Skin epidermis (tissue), 12 donors: ENCODE data around the gene SOX5.
"Not testable (repeated sequence)": the region's sequence is repeated elsewhere in the genome, so short reads cannot be mapped to it uniquely, and the experiment has no call there.

Experiments used
- H3K27ac ChIP-seq, 21 experiments: fragments of 200-600 bp; sonication (generic) in 11 of 21; one replicate each; pipeline ENCODE4 v1.5.0; 2020; ENCODE audit warnings: mild to moderate bottlenecking in 3 of 21, inconsistent platforms in 2 of 21, moderate library complexity in 2 of 21
- H3K4me3 ChIP-seq, 7 experiments: fragments of 200-600 bp; sonication (generic) in 2 of 7; one replicate each; pipeline ENCODE4 v1.5.0; 2020; ENCODE audit warnings: inconsistent platforms in 2 of 7, mild to moderate bottlenecking in 2 of 7, moderate library complexity in 1 of 7

Gene SOX5

DNA sequence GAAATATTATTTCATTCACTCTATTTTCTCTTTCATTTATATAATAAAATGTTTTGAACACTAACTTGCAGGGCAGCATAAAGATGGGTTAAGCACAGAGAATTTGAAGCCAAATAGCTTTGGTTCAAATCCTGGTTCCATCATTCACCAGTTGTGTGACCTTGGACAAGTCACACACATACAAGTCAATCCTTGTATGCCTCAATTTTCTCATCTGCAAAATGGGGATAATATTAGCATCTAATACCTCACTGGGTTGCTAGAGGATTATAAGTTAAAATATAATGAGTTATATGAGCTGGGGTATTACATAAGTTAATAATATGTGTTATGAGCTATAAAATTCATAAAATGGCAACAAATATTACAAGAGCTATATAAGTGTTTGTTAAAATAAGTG, 94.9 kb downstream of the SOX5 start:
- Histone ChIP-seq H3K27ac (no peak overlapping the region), H3K4me3 (no peak overlapping the region)

GRCh38 chr12:23853640-23854039, 95.8 kb downstream of the SOX5 start:
- Histone ChIP-seq H3K4me3 (no peak overlapping the region), H3K27ac (no peak overlapping the region)

DNA sequence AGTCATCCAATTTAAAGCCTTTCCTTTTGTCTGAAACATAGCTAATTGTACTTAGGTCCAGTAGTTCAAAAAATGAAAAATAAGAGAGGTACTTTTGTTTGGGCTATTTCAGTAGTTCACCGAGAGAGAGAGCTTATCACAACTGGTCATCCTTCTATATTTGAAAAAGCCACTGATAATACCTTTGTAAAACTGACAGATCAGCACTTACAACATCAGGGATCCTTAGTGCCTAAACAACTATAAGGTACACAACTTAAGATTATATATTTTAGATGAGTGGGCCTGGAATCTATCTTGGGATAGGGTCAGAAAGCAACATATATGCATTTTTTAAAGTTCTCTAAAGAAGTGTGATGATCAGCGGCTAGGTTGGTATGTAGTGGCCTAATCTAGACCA, 97.9 kb downstream of the SOX5 start:
- no peak overlapping the region for H3K27ac ChIP-seq
- H3K4me3 ChIP-seq, result no peak overlapping the region

DNA sequence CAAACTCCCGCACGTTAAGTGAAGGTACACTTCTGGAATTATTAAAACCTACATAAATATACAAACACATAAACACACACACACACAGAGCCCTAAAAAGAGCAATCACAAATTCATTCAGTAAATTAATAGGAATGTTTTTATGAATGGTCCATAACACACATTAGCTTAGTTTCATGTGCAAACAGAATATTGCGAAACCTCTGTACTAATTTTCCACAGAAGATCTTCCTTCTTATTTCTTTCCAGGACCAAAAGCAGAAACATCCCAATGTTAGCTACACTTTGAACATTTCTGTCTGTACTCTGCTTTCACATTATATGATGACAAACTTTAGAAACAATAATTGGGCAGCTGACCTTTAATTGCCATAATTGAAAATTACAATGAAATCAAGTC, 101.6 kb downstream of the SOX5 start:
- Histone ChIP-seq H3K4me3 (no peak overlapping the region), H3K27ac (no peak overlapping the region)

DNA sequence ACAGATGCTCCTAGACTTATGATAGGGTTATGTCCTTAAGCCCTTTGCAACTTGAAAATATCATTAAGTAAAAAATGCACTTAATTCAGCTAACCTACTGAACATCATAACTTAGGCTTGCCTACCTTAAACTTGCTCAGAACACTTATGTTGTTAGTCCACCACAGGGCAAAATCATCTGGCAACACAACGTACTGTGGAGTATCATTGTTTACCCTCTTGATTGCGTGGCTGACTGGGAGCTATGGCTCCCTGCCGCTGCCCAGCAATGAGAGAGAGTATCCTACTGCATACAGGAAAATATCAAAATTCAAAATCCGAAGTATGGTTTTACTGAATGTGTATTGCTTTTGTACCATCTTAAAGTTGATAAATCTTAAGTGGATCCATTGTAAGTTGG, 105.5 kb downstream of the SOX5 start:
- H3K27ac ChIP-seq, result no peak overlapping the region
- no peak overlapping the region for H3K4me3 ChIP-seq

GRCh38 chr12:23834076-23834475, 115.4 kb downstream of the SOX5 start:
- Histone ChIP-seq H3K4me3 (no peak overlapping the region), H3K27ac (no peak overlapping the region)

GRCh38 chr12:23831739-23832138, 117.7 kb downstream of the SOX5 start:
- Histone ChIP-seq H3K4me3 (no peak overlapping the region), H3K27ac (no peak overlapping the region)

- H3K27ac ChIP-seq, result no peak overlapping the region
- H3K4me3 ChIP-seq, result no peak overlapping the region
These were observed 119.3 kb downstream of the SOX5 start for GRCh38 chr12:23830210-23830609.

- H3K27ac ChIP-seq, result no peak overlapping the region
- H3K4me3 ChIP-seq, result no peak overlapping the region
These were observed 122.1 kb downstream of the SOX5 start for GRCh38 chr12:23827353-23827752.

- H3K4me3 ChIP-seq, H3K27ac ChIP-seq: not testable (repeated sequence)
These were observed 124.3 kb downstream of the SOX5 start for GRCh38 chr12:23825124-23825523.

GRCh38 chr12:23824358-23824757, 125.1 kb downstream of the SOX5 start:
- Histone ChIP-seq H3K4me3 (no peak overlapping the region), H3K27ac (no peak overlapping the region)

DNA sequence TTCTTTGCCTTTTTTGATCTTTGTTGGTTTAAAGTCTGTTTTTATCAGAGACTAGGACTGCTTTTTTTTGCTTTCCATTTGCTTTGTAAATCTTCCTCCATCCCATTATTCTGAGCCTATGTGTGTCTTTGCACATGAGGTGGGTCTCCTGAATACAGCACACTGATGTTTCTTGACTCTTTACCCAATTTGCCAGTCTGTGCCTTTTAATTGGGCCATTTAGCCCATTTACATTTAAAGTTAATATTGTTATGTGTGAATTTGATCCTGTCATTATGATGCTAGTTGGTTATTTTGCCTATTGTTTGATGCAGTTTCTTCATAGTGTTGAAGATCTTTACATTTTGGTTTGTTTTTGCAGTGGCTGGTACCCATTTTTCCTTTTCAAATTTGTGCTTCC, 126.6 kb downstream of the SOX5 start:
- not testable (repeated sequence) for H3K4me3 ChIP-seq, H3K27ac ChIP-seq

- Histone ChIP-seq H3K4me3 (no peak overlapping the region), H3K27ac (no peak overlapping the region)
These were observed 132.1 kb downstream of the SOX5 start for GRCh38 chr12:23817345-23817744.

DNA sequence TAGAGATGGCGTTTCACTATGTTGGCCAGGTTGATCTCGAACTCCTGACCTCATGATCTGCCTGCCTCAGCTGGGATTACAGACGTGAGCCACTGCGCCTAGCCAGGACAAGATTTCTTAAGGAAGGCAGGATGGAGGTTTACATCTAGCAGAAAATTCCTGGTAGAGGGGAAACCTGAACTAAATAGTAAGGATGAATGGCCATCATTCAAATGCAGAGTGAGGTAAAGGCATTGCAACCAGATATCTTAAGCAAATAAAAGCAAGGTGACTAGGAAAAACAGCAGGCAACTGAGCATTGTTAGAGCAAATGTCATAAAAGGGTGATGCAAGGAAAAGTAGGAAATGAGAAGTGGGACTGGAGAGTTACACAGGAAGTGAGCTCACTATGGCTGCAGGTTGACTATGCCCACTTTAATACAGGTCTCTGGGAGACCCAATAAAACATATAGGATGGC, 133.0 kb downstream of the SOX5 start:
- H3K27ac ChIP-seq, result no peak overlapping the region
- no peak overlapping the region for H3K4me3 ChIP-seq

DNA sequence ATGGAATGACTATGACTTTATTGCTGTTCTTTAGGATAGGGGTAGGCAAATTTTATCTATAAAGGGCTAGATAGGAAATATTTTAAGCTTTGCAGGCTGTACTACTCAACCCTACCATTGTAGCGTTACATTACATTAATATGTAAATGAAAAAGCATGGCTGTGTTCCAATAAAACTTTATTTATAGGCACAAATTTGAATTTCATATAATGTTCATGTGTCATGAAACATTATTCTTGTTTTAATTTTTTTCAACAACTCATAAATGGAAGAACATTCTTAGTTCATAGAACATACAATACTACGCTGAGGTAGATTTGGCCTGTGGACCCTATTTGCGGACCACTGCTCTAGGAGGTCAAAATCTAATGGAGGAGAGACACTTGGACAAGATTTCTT, 133.7 kb downstream of the SOX5 start:
- Histone ChIP-seq H3K27ac (no peak overlapping the region), H3K4me3 (no peak overlapping the region)

DNA sequence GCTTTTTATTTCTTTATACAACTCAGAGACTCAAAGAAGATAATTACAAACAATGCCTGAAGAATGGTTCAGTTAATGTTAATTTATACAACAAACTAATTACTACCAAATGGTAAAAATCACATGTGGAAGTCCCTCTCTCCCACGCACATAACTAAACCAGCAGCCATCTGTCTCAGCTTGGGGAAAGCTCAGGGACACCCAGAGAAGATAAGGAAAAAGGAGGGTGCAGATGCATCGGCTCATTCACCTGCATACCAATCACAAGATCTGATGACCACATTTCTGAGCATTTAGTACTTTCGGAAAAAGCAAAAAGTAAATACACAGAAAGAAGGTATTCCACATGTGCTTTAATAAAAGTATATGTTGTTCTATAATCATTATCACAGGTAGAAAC, 136.3 kb downstream of the SOX5 start:
- Histone ChIP-seq H3K4me3 (no peak overlapping the region), H3K27ac (no peak overlapping the region)

DNA sequence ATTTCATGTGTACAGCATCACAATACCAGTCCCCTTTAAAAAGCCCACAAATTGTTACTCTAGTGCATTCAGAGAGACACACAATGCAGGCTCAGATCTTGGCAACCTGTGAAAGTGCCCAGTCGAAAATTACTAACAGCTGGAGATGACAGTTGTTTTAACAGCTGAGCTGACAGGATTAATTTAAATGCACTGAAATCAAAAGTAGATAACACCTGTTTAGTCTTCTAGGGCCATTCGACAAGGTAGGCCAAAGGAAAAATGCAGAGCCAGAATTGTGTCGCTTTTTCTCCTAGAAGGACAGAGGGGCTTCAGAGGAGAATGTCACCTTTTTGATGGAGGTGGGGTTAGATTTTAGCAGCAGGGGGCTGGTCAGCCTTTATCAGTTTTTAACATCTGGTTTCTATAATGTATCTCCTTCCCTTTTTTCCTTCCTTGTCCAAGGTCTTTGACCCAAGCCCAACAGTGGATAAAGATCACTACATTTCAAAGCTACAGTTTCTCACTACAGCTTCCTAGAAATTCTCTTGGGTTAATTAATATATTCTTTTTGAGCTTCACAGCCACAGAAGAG, 139.1 kb downstream of the SOX5 start:
- Histone ChIP-seq H3K4me3 (no peak overlapping the region), H3K27ac (no peak overlapping the region)

GRCh38 chr12:23803540-23803939, 145.9 kb downstream of the SOX5 start:
- Histone ChIP-seq H3K4me3 (no peak overlapping the region), H3K27ac (no peak overlapping the region)

DNA sequence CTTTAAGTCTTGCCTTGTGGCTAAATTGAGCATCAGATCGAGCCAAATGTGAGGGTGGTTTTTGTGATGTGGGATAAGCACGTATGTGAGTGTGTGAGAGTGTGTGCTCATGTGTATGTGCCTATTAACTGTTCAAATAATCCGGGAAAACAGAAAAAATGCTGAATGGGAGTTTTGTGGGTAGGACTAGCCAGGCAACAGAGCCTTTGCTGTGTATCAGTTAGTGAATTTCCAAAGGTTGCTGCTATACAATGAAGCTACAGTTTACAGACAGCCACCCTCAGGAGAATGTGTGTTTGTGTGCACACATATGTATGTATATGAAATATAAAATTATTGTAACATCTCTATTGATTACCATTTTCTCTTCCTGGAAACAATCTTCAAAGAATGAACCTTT, 154.0 kb downstream of the SOX5 start:
- Histone ChIP-seq H3K27ac (no peak overlapping the region), H3K4me3 (no peak overlapping the region)

- H3K4me3 ChIP-seq, result no peak overlapping the region
- H3K27ac ChIP-seq, result no peak overlapping the region
These were observed 168.4 kb downstream of the SOX5 start for GRCh38 chr12:23781118-23781517.

DNA sequence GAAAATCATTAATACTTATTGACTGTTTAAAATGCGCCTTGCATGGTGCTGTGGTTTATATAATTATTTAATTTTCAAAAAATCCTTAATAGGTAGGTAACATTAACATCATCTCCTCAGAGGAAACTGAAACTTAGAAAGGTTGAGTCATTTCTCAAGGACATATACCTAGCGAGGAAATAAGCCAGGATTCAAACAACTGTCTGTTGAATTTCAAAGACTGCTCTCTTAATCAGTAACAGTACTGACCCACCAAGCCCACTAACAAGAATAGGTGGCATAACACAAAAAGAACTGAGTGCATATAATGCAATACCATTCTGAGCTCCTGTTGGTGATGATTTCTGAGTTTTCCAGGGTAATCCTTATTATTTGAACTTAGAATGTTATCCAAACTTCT, 174.3 kb downstream of the SOX5 start:
- Histone ChIP-seq H3K4me3 (no peak overlapping the region), H3K27ac (no peak overlapping the region)

DNA sequence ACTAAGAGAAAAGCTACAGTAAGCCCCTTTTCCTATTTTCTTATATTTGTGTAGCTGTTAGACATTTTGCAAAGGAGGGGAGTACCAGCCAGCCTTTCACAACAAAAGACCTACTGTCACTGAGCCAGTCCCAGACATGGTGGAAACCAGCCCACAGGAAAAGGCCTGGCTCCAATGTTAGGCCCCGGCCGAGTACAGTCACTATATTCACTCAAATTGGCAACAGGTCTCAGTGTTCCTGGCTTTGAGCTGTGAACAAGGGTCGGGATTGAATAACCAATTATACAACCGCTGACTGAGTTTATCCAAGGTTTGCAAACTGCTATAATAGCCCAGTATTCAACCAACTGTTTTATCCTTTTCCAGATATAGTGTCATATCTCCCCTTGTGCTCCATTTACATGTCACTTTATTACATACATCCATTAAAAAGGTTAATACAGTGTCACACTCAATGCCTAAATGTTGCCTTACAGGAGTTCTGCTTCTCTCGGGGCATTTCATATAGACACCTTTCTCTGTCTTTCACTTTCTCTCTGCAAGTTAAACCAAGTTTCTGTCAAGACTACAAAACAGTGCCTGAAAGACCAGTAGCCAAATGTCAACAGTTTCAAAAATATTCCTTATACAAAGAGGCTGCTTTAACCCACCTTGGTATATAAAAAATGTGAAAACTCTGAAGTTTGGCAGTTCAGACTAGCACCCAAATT, 178.1 kb downstream of the SOX5 start:
- peak overlapping the region in 1 of 21 experiments; percentile 17 for H3K27ac ChIP-seq
- no peak overlapping the region for H3K4me3 ChIP-seq
